Kidney epithelial cell (primary cell): ENCODE measurements around the gene SLX4IP. TPM values are rescaled to one million over a fixed set of nuclear protein-coding genes. Genes with fewer than 3 reads are reported as not detected.

Source experiments
- DNase-seq: peaks from one replicate; pipeline ENCODE4 v3.0.0-alpha.2; 2010; ENCODE audit warnings: low read depth
- H3K27me3 ChIP-seq: 2 replicates; pipeline ENCODE4 v1.6.0; 2011; ENCODE audit warnings: low read length; ENCODE audit not compliant: control insufficient read depth, insufficient read depth
- H3K36me3 ChIP-seq: 2 replicates; pipeline ENCODE4 v1.5.1; 2011; ENCODE audit warnings: low read length; ENCODE audit not compliant: control insufficient read depth, insufficient read depth
- H3K4me3 ChIP-seq: 2 replicates; pipeline ENCODE4 v1.5.1; 2011; ENCODE audit warnings: low read depth, mild to moderate bottlenecking, control low read depth, low read length
- CTCF ChIP-seq: IDR thresholded peaks from 2 replicates; pipeline ENCODE4 v1.5.1; 2011; ENCODE audit warnings: mild to moderate bottlenecking, moderate library complexity, low read length, control low read depth, inconsistent platforms; ENCODE audit not compliant: insufficient read depth, poor library complexity, severe bottlenecking
- total RNA-seq: library from RNA; depleted of rRNA; stranded (reverse); fragments of >200 nt; gene quantifications from 2 replicates; pipeline ENCODE4 v1.2.3, GENCODE V29; 2015

Gene SLX4IP
- total RNA-seq, 1 donor from 2014 or later: 5.8 TPM

DNA sequence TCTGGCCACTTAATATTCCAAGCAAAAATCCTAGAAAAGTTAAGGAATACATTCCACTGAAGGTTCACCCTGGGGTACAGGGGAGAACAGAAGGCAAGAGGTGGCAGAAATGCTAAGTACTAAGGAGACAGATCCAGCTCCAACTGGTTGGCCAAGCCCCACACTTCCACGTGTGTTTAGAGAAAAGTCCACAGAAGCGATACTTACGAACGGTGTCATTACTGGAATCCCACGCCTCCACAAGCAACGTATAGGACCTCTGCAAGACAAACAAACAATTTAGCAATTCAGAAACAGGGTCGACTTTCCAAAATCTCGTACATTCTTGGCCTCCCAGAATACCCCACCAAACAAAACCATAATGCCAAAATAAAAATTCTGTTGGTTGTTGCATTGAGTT, 228.7 kb downstream of the SLX4IP start:
- Histone ChIP-seq H3K27me3 (no peaks in the 10 kb centered on the region), H3K36me3 (peaks cover 9% of the 10 kb centered on the region), H3K4me3 (no peak overlapping the region)
- DNase-seq: no peak
- TF ChIP-seq CTCF: no peak

GRCh38 chr20:10665027-10665561, 230.0 kb downstream of the SLX4IP start:
- no peak for TF ChIP-seq CTCF
- Histone ChIP-seq H3K27me3 (no peaks in the 10 kb centered on the region), H3K36me3 (peaks cover 6% of the 10 kb centered on the region), H3K4me3 (no peak overlapping the region)
- DNase-seq: no peak

- Histone ChIP-seq H3K36me3 (peaks cover 5% of the 10 kb centered on the region), H3K27me3 (no peaks in the 10 kb centered on the region), H3K4me3 (no peak overlapping the region)
- no peak for TF ChIP-seq CTCF
- no peak for DNase-seq
These were observed 230.7 kb downstream of the SLX4IP start for GRCh38 chr20:10665791-10666190.

DNA sequence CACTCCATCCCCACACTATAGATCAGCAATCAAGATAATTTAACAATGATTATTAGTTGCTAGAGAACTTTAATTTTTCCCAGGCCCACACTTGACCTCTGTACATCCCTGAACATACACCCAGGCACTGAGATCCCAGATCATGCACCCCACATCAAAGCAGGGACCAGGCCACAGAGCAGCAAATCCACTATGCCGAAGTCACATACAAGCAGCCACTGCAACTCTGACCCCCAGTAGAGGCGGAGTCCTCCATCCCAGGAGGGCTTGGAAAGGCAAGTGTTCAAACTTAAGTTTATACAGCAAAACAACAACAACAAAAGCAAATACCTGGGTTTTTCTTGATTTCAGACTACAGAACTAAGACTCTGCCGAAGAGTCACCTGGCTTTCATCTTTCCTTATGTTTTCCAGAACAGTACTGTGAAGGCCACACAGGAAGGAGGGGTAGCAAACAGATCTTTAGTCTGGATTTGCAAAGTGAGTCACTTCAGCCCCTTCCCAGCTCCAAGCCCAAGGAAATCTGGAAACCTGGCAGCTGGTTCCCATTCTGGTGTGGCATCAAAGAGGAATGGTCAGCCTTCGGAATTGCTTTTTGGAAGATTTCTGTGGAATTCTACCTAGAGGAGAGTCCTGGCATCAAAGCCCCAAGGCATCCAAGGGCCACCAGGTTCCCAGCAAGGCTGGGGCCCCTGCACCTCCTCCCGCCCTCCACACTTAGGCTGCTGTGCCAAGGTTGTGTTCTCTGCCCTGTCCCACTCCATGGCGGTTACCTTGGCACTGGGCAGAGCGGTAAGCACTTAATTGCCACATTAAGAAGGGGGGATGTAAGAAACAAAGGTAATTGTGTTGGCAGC, 231.3 kb downstream of the SLX4IP start:
- Histone ChIP-seq H3K36me3 (peaks cover 2% of the 10 kb centered on the region), H3K27me3 (no peaks in the 10 kb centered on the region), H3K4me3 (no peak overlapping the region)
- TF ChIP-seq CTCF: no peak
- DNase-seq: no peak

DNA sequence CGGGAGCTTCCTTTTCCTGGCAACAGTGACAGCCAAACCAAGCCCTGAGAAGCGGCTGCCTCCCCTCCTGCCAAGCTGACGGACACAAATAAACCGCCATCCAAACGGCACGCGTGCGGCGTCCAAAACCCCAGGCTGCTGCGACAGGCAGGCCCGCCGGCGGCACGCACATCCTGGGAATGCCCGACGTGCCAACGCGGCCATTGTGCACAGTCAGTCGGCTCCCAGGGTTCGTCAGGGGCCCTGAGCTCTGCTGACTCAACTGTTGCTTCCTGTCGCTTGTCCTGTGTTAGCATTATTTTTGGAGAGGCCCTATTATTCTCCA, 231.9 kb downstream of the SLX4IP start:
- H3K27me3 ChIP-seq: no peaks in the 10 kb centered on the region
- no peaks in the 10 kb centered on the region for H3K36me3 ChIP-seq
- H3K4me3 ChIP-seq: no peak overlapping the region

More for the DNA sequence above, 231.9 kb downstream of the SLX4IP start:
- no peak for DNase-seq
- TF ChIP-seq CTCF: no peak
